Caco-2 (cell line): Measurements from ENCODE around the gene SLC9A8. TPM values are rescaled to one million over a fixed set of nuclear protein-coding genes. Genes with fewer than 3 reads are reported as not detected.

ENCODE experiments used
- BruUV-seq: library from RNA; stranded (reverse); fragments of 400-500 nt; replicated peaks from 2 replicates; lab custom pipeline; 2021; lab: Mats Ljungman, UMichigan
- CTCF ChIA-PET: fragments of 300-600 bp; sonication (Branson Sonifier 250); formaldehyde crosslinking; loops from one replicate; lab custom pipeline; 2022; ENCODE audit warnings: antibody characterized with exemption; lab: Charles Lee
- POLR2A ChIA-PET: fragments of 300-600 bp; sonication (Branson Sonifier 250); formaldehyde crosslinking; loops from one replicate; lab custom pipeline; 2022; ENCODE audit warnings: antibody characterized with exemption; lab: Charles Lee
- DNase-seq, 2 experiments: peaks; one replicate each; pipeline versions ENCODE4 v3.0.0 to v3.0.0-alpha.2; 2020 to 2022
- H3K27me3 ChIP-seq: replicated peaks from 2 replicates; pipeline ENCODE4 v1.6.0; 2011; ENCODE audit warnings: low read length; ENCODE audit not compliant: control insufficient read depth, insufficient read depth
- H3K36me3 ChIP-seq: 2 replicates; pipeline ENCODE4 v1.5.1; 2011; ENCODE audit warnings: low read length; ENCODE audit not compliant: control insufficient read depth, insufficient read depth
- H3K4me1 ChIP-seq: fragments of 250-450 bp; sonication (Bioruptor Pico); 2 replicates; pipeline ENCODE4 v1.5.1; 2020; ENCODE audit warnings: mild to moderate bottlenecking
- H3K4me3 ChIP-seq: 2 replicates; pipeline ENCODE4 v1.5.1; 2011; ENCODE audit warnings: low read depth, mild to moderate bottlenecking, control low read depth, low read length
- H3K9me3 ChIP-seq: fragments of 250-450 bp; sonication (Bioruptor Pico); 2 replicates; pipeline ENCODE4 v1.5.1; 2020; ENCODE audit warnings: mild to moderate bottlenecking, moderate library complexity
- H3K27ac Mint-ChIP-seq: one replicate; pipeline ENCODE4 v1.8.0; 2022; ENCODE audit warnings: mixed read lengths; ENCODE audit not compliant: unreplicated experiment
- H3K27me3 Mint-ChIP-seq: one replicate; pipeline ENCODE4 v1.8.0; 2022; ENCODE audit warnings: mixed read lengths; ENCODE audit not compliant: insufficient read depth, unreplicated experiment
- H3K36me3 Mint-ChIP-seq: one replicate; pipeline ENCODE4 v1.8.0; 2022; ENCODE audit warnings: mild to moderate bottlenecking, mixed read lengths; ENCODE audit not compliant: insufficient read depth, unreplicated experiment
- H3K4me1 Mint-ChIP-seq: one replicate; pipeline ENCODE4 v1.8.0; 2022; ENCODE audit warnings: low read depth, mixed read lengths; ENCODE audit not compliant: unreplicated experiment
- H3K4me3 Mint-ChIP-seq: one replicate; pipeline ENCODE4 v1.8.0; 2022; ENCODE audit warnings: mild to moderate bottlenecking, moderate library complexity, mixed read lengths; ENCODE audit not compliant: unreplicated experiment
- H3K9me3 Mint-ChIP-seq: one replicate; pipeline ENCODE4 v1.8.0; 2022; ENCODE audit warnings: mixed read lengths; ENCODE audit not compliant: unreplicated experiment
- CTCF ChIP-seq, 2 experiments: fragments of 200-600 bp in 1 of 2; IDR thresholded peaks; 1 replicate in 1 of 2; 2 replicates in 1 of 2; pipeline versions ENCODE4 v1.5.1 to v1.8.0; 2011 to 2022; ENCODE audit warnings: antibody characterized with exemption in 1 of 2, control low read depth in 1 of 2, inconsistent platforms in 1 of 2, low read depth in 1 of 2, low read length in 1 of 2, mild to moderate bottlenecking in 1 of 2, moderate library complexity in 1 of 2; ENCODE audit not compliant: insufficient read depth in 1 of 2, severe bottlenecking in 1 of 2, unreplicated experiment in 1 of 2
- intact Hi-C: fragments of 100-400 bp; cut with micrococcal nuclease; formaldehyde crosslinking; loops from one replicate; pipeline ENCODE4 v1.10.0; 2022; ENCODE audit not compliant: unreplicated experiment
- total RNA-seq: library from RNA; stranded (reverse); gene quantifications from 2 replicates; pipeline ENCODE4 v1.2.3, GENCODE V29; 2022

SLC9A8 gene
- total RNA-seq, 1 experiment from 2014 or later, result 21.4 TPM

- peak overlapping the region; percentile 33 for H3K27ac Mint-ChIP-seq
- H3K9me3 Mint-ChIP-seq, result no peaks in the 10 kb centered on the region
- H3K4me1 ChIP-seq, result 0 out of 2 replicates have a peak, but pooled peaks cover 3% of the 10 kb centered on the region
- no peaks in the 10 kb centered on the region for H3K27me3 Mint-ChIP-seq
- peak; percentile 58 to 60 for TF ChIP-seq CTCF (IDR thresholded peaks at IDR 0.05; ENCODE audit: insufficient read depth in 1 of 2, low read depth in 1 of 2, low read length in 1 of 2, severe bottlenecking in 1 of 2, unreplicated experiment in 1 of 2)
- DNase-seq, result peak in 1 of 2 experiments; percentile 58
- ChIA-PET POLR2A (no interaction called here), CTCF (interaction anchor here (0.7 to 1.4 kb wide), 3 partner anchors 21 to 524 kb away, joined by 3 to 10 read pairs (median 6); no protein-coding TSS in a partner anchor)
- BruUV-seq, result no TSS peak
- peaks cover 5% of the 10 kb centered on the region for H3K36me3 ChIP-seq
- intact Hi-C loops, result no loop called here
- H3K36me3 Mint-ChIP-seq, result peaks cover 54% of the 10 kb centered on the region
- H3K27me3 ChIP-seq, result no peaks in the 10 kb centered on the region
- H3K9me3 ChIP-seq, result no peaks in the 10 kb centered on the region
- no peak overlapping the region for H3K4me3 ChIP-seq
- peaks cover 14% of the 10 kb centered on the region for H3K4me1 Mint-ChIP-seq
- no peak overlapping the region for H3K4me3 Mint-ChIP-seq
Measured at GRCh38 chr20:49909499-49910339, 97.1 kb downstream of the SLC9A8 start.

GRCh38 chr20:49910340-49910706, 97.7 kb downstream of the SLC9A8 start:
- peaks cover 54% of the 10 kb centered on the region for H3K36me3 Mint-ChIP-seq
- no peak overlapping the region for H3K27ac Mint-ChIP-seq
- POLR2A ChIA-PET, result no interaction called here
- no TSS peak for BruUV-seq
- CTCF ChIA-PET, result interaction anchor here (0.6 to 1.4 kb wide), 5 partner anchors 19 to 525 kb away, joined by 3 to 10 read pairs (median 3); no protein-coding TSS in a partner anchor
- H3K27me3 Mint-ChIP-seq, result no peaks in the 10 kb centered on the region
- H3K27me3 ChIP-seq, result no peaks in the 10 kb centered on the region
- DNase-seq, result no peak
- TF ChIP-seq CTCF (IDR thresholded peaks at IDR 0.05; ENCODE audit: insufficient read depth in 1 of 2, low read depth in 1 of 2, low read length in 1 of 2, severe bottlenecking in 1 of 2, unreplicated experiment in 1 of 2), result no peak
- intact Hi-C loops, result no loop called here
- H3K9me3 ChIP-seq, result no peaks in the 10 kb centered on the region
- H3K36me3 ChIP-seq, result peaks cover 5% of the 10 kb centered on the region
- H3K4me3 Mint-ChIP-seq, result no peak overlapping the region
- no peak overlapping the region for H3K4me3 ChIP-seq
- 0 out of 2 replicates have a peak, but pooled peaks cover 3% of the 10 kb centered on the region for H3K4me1 ChIP-seq
- H3K4me1 Mint-ChIP-seq, result peaks cover 14% of the 10 kb centered on the region
- H3K9me3 Mint-ChIP-seq, result no peaks in the 10 kb centered on the region

- ChIA-PET POLR2A (interaction anchor here (0.9 to 2.4 kb wide), 3 partner anchors 22 to 29 kb away, joined by 3 to 11 read pairs (median 5); partner anchors contain the start of gene RNF114), CTCF (interaction anchor here (0.6 to 1.6 kb wide), 9 partner anchors 10 to 305 kb away, joined by 3 to 7 read pairs (median 5); no protein-coding TSS in a partner anchor)
- intact Hi-C loops, result no loop called here
- no peak for DNase-seq
- peaks cover 4% of the 10 kb centered on the region; the same call in 1 of the 2 replicates for H3K36me3 ChIP-seq
- BruUV-seq, result no TSS peak
- no peaks in the 10 kb centered on the region for H3K27me3 ChIP-seq
- Mint-ChIP-seq H3K27ac (peak overlapping the region; percentile 100), H3K9me3 (no peaks in the 10 kb centered on the region), H3K36me3 (peaks cover 56% of the 10 kb centered on the region), H3K4me1 (peaks cover 28% of the 10 kb centered on the region), H3K27me3 (no peaks in the 10 kb centered on the region), H3K4me3 (peak overlapping the region; percentile 99)
- TF ChIP-seq CTCF (IDR thresholded peaks at IDR 0.05; ENCODE audit: insufficient read depth in 1 of 2, low read depth in 1 of 2, low read length in 1 of 2, severe bottlenecking in 1 of 2, unreplicated experiment in 1 of 2), result no peak
- H3K4me1 ChIP-seq, result peaks cover 17% of the 10 kb centered on the region
- H3K9me3 ChIP-seq, result no peaks in the 10 kb centered on the region
- no peak overlapping the region for H3K4me3 ChIP-seq
Measured at GRCh38 chr20:49913399-49914047, 100.9 kb downstream of the SLC9A8 start.
